ENCODE data around the gene NLRP6. TPM values are rescaled to one million over a fixed set of nuclear protein-coding genes. Genes with fewer than 3 reads are reported as not detected.

NLRP6 gene
- total RNA-seq, 1 experiment from 2014 or later: not detected

DNA sequence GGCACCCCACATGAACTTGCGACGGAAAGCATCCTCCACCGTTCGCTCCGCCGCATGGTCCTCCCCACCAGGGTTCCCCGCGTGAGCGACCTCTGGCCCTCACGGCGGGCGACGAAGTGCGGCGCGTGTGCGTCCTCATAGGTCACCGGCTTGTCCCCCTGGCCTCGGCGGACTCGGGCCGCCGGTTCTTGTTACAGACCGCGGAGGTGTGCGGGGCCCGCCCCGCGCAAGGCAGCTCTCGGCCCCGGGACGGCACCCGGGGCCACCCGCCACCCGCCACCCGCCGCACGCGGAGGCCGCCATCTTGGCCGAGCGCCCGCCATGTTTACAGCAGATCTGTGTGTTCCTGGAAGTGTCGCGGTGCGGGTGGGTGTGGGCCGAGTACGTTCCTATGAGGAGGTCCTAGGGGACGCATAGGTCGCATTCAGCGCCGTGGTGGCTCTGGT lies 25.9 kb downstream of the NLRP6 start:
- Histone ChIP-seq H3K9me3 (ENCODE audit: low read depth, low read length, poor library complexity, severe bottlenecking) (no peaks in the 10 kb centered on the region), H3K27me3 (replicated peaks; ENCODE audit: insufficient read depth, low read depth, low read length, poor library complexity) (no peaks in the 10 kb centered on the region), H3K36me3 (ENCODE audit: insufficient read depth, low read length, poor library complexity, severe bottlenecking) (no peaks in the 10 kb centered on the region), H3K27ac (ENCODE audit: low read depth, low read length, poor library complexity, severe bottlenecking) (no peak overlapping the region), H3K4me3 (ENCODE audit: low read depth, low read length, poor library complexity, severe bottlenecking) (no peak overlapping the region), H3K4me1 (ENCODE audit: insufficient read depth, low read length, poor library complexity, severe bottlenecking) (peaks cover 9% of the 10 kb centered on the region)
- DNase-seq (ENCODE audit: low spot score): no peak
- no peak for TF ChIP-seq EZH2 (IDR thresholded peaks at IDR 0.05; ENCODE audit: borderline replicate concordance, low read depth, low read length, poor library complexity, severe bottlenecking)
- TF ChIP-seq, protein P1, sequence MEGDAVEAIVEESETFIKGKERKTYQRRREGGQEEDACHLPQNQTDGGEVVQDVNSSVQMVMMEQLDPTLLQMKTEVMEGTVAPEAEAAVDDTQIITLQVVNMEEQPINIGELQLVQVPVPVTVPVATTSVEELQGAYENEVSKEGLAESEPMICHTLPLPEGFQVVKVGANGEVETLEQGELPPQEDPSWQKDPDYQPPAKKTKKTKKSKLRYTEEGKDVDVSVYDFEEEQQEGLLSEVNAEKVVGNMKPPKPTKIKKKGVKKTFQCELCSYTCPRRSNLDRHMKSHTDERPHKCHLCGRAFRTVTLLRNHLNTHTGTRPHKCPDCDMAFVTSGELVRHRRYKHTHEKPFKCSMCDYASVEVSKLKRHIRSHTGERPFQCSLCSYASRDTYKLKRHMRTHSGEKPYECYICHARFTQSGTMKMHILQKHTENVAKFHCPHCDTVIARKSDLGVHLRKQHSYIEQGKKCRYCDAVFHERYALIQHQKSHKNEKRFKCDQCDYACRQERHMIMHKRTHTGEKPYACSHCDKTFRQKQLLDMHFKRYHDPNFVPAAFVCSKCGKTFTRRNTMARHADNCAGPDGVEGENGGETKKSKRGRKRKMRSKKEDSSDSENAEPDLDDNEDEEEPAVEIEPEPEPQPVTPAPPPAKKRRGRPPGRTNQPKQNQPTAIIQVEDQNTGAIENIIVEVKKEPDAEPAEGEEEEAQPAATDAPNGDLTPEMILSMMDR (conservative IDR thresholded peaks at IDR 0.05; ENCODE audit: low read depth, low read length): no peak
- intact Hi-C loops (cut with micrococcal nuclease; ENCODE audit: unreplicated experiment): loop anchor here (10.0 kb wide), 1 partner anchor 51 kb away; no protein-coding TSS in a partner anchor
- POLR2A ChIA-PET (ENCODE audit: low non-redundant PET): no interaction called here
- no TSS peak for BruUV-seq (replicated peaks)
- CTCF ChIA-PET: no interaction called here

DNA sequence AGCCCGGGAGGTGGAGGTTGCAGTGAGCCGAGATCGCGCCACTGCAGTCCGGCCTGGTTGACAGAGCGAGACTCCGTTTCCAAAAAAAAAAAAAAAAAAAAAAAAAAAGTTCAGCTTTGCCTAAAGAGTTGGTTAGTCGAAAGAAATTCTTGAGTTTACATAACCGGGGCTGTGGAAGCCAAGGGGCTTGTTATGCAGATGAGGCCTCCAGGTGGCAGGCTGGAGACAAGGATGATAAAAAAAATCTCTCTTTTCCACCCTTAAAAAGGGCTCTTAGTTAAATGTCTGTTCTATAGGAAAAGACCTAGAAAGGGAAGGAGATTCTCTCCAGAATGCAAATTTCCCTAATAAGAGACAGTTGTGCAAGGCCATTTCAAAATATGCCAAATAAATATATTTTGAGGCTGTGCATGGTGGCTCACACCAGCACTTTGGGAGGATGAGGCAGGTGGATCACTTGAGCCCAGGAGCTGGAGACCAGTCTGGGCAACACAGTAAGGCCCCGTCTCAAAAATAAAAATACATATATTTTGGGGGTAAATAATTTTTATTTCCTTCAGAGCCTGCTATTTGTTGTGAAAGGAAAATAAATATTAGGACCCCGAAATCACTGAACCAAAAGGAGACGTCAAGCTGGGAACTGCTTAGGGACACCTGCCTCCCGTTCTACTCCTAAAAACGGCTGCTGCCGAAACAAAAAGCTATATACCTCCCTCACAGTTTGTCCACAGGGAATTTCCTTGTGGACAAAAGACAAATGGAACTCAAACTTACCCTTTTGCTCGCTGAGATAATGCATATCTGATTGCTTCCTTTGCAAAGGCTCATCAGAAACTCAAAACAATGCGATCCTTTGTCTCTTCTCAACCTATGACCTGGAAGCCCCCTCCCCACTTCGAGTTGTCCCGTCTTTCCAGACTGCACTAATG lies 27.0 kb downstream of the NLRP6 start:
- no peak overlapping the region for H3K27ac ChIP-seq (ENCODE audit: low read depth, low read length, poor library complexity, severe bottlenecking)
- H3K4me1 ChIP-seq (ENCODE audit: insufficient read depth, low read length, poor library complexity, severe bottlenecking): peaks cover 16% of the 10 kb centered on the region
- no peak overlapping the region for H3K4me3 ChIP-seq (ENCODE audit: low read depth, low read length, poor library complexity, severe bottlenecking)
- peak; percentile 64 for DNase-seq (ENCODE audit: low spot score)
- no peaks in the 10 kb centered on the region for H3K9me3 ChIP-seq (ENCODE audit: low read depth, low read length, poor library complexity, severe bottlenecking)
- no peaks in the 10 kb centered on the region for H3K27me3 ChIP-seq (replicated peaks; ENCODE audit: insufficient read depth, low read depth, low read length, poor library complexity)
- TF ChIP-seq EZH2 (IDR thresholded peaks at IDR 0.05; ENCODE audit: borderline replicate concordance, low read depth, low read length, poor library complexity, severe bottlenecking): no peak
- TF ChIP-seq, protein P1 (conservative IDR thresholded peaks at IDR 0.05; ENCODE audit: low read depth, low read length): peak; percentile 73
- BruUV-seq (replicated peaks): no TSS peak
- CTCF ChIA-PET: interaction anchor here (0.6 to 1.5 kb wide), 3 partner anchors 54 to 63 kb away, joined by 3 to 8 read pairs (median 3); no protein-coding TSS in a partner anchor
- POLR2A ChIA-PET (ENCODE audit: low non-redundant PET): no interaction called here
- H3K36me3 ChIP-seq (ENCODE audit: insufficient read depth, low read length, poor library complexity, severe bottlenecking): no peaks in the 10 kb centered on the region
- intact Hi-C loops (cut with micrococcal nuclease; ENCODE audit: unreplicated experiment): loop anchor here (10.0 kb wide), 1 partner anchor 50 kb away; no protein-coding TSS in a partner anchor

DNA sequence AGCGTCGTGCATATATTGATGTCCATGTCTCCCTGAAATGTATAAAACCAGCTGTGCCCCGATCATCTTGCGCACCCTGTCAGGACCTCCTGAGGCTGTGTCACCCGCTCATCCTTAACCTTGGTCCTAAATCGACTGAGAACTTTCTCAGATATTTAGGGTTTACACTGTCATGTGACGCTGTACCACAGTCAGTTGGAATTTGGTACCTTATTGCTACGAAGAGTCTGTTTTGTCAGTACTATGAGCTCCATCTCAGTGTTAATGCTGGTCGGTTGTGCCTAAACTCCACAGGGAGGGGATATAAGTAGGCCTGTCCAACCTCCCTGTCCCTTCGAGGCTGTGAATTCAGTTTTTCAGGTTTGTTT lies 27.6 kb downstream of the NLRP6 start:
- TF ChIP-seq, protein P1 (conservative IDR thresholded peaks at IDR 0.05; ENCODE audit: low read depth, low read length): no peak
- TF ChIP-seq EZH2 (IDR thresholded peaks at IDR 0.05; ENCODE audit: borderline replicate concordance, low read depth, low read length, poor library complexity, severe bottlenecking): no peak
- CTCF ChIA-PET: interaction anchor here (0.9 to 1.5 kb wide), 2 partner anchors 55 to 56 kb away, joined by 3 read pairs; no protein-coding TSS in a partner anchor
- POLR2A ChIA-PET (ENCODE audit: low non-redundant PET): no interaction called here
- DNase-seq (ENCODE audit: low spot score): no peak
- intact Hi-C loops (cut with micrococcal nuclease; ENCODE audit: unreplicated experiment): loop anchor here (10.0 kb wide), 1 partner anchor 49 kb away; no protein-coding TSS in a partner anchor
- H3K4me3 ChIP-seq (ENCODE audit: low read depth, low read length, poor library complexity, severe bottlenecking): no peak overlapping the region
- no peaks in the 10 kb centered on the region for H3K9me3 ChIP-seq (ENCODE audit: low read depth, low read length, poor library complexity, severe bottlenecking)
- H3K36me3 ChIP-seq (ENCODE audit: insufficient read depth, low read length, poor library complexity, severe bottlenecking): no peaks in the 10 kb centered on the region
- no peak overlapping the region for H3K27ac ChIP-seq (ENCODE audit: low read depth, low read length, poor library complexity, severe bottlenecking)
- H3K4me1 ChIP-seq (ENCODE audit: insufficient read depth, low read length, poor library complexity, severe bottlenecking): peaks cover 16% of the 10 kb centered on the region
- no TSS peak for BruUV-seq (replicated peaks)
- H3K27me3 ChIP-seq (replicated peaks; ENCODE audit: insufficient read depth, low read depth, low read length, poor library complexity): no peaks in the 10 kb centered on the region

Measured in A673 (cell line).